ENCODE results near the gene RERGL. TPM values are rescaled to one million over a fixed set of nuclear protein-coding genes. Genes with fewer than 3 reads are reported as not detected.

Gene RERGL
- total RNA-seq, 4 donors from 2014 or later, result 2.9 to 5.5 TPM; not detected in 2

DNA sequence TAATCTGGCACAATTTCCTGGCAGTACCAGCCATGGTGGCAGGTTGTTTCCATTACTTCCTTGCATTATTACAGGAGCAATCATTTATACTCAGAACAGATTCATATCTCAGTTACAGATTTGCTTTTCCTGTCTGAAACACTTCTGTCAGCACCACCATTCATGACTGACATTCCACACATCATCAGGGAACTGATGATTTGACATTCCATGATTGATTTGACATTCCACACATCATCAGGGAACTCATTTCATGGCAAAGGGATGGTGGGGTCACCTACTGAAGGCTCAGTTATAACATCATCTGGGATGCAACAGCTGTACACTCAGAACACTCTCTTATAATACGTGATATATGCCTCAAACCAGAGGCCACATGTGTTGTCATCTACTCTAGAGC, 30.9 kb upstream of the RERGL start:
- H3K4me3 ChIP-seq, result no peak overlapping the region
- DNase-seq, result no peak
- no peak overlapping the region for H3K27ac ChIP-seq
- H3K27me3 ChIP-seq, result no peaks in the 10 kb centered on the region
- H3K4me1 ChIP-seq, result no peaks in the 10 kb centered on the region
- H3K9me3 ChIP-seq, result peaks cover 0 to 3% (median 0%) of the 10 kb centered on the region in 4 donors
- no peaks in the 10 kb centered on the region for H3K36me3 ChIP-seq
- no peak for TF ChIP-seq POLR2A (IDR thresholded peaks at IDR 0.05)
- TF ChIP-seq, protein P1, sequence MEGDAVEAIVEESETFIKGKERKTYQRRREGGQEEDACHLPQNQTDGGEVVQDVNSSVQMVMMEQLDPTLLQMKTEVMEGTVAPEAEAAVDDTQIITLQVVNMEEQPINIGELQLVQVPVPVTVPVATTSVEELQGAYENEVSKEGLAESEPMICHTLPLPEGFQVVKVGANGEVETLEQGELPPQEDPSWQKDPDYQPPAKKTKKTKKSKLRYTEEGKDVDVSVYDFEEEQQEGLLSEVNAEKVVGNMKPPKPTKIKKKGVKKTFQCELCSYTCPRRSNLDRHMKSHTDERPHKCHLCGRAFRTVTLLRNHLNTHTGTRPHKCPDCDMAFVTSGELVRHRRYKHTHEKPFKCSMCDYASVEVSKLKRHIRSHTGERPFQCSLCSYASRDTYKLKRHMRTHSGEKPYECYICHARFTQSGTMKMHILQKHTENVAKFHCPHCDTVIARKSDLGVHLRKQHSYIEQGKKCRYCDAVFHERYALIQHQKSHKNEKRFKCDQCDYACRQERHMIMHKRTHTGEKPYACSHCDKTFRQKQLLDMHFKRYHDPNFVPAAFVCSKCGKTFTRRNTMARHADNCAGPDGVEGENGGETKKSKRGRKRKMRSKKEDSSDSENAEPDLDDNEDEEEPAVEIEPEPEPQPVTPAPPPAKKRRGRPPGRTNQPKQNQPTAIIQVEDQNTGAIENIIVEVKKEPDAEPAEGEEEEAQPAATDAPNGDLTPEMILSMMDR (IDR thresholded peaks at IDR 0.05), result no peak

DNA sequence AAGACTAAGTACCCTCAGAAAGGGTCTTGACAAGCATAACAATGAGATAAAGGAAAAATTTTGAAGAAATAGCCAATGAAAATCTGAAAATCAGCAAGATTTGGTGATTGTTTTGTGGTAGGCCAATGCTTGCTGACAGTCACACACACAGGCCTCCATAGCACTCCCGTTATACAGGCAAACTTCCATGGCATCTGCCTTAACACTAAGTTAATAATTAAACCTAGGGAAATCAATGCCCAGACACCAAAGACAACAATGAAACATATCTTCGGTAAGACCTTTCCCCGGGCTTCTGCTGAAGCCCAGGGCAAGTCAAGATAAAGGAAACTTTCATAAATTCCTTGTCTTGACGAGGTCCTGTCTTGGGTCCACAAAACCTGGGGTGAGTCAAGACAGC, 18.6 kb upstream of the RERGL start:
- DNase-seq, result no peak
- TF ChIP-seq, protein P1 (IDR thresholded peaks at IDR 0.05), result no peak
- TF ChIP-seq POLR2A (IDR thresholded peaks at IDR 0.05), result no peak
- no peaks in the 10 kb centered on the region for H3K9me3 ChIP-seq
- no peaks in the 10 kb centered on the region for H3K36me3 ChIP-seq
- H3K27ac ChIP-seq, result no peak overlapping the region
- H3K27me3 ChIP-seq, result no peaks in the 10 kb centered on the region
- H3K4me3 ChIP-seq, result no peak overlapping the region
- no peaks in the 10 kb centered on the region for H3K4me1 ChIP-seq

DNA sequence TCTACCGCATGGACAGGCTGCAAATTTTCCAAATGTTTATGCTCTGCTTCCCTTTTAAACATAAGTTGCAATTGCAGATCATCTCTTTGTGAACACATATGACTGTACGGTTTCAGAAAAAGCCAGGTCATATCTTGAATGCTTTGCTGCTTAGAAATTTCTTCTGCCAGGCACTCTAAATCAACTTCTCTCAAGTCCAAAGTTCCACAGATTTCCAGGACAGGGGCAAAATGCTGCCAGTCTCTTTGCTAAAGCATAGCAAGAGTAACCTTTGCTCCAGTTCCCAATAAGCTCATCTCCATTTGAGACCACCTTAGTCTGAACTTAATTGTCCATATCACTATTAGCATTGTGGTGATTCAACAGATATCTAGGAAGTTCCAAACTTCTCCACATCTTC, 13.6 kb upstream of the RERGL start:
- DNase-seq, result no peak
- Histone ChIP-seq H3K27me3 (no peaks in the 10 kb centered on the region), H3K4me3 (no peak overlapping the region), H3K36me3 (no peaks in the 10 kb centered on the region), H3K9me3 (no peaks in the 10 kb centered on the region), H3K4me1 (no peaks in the 10 kb centered on the region), H3K27ac (no peak overlapping the region)
- no peak for TF ChIP-seq POLR2A (IDR thresholded peaks at IDR 0.05)
- TF ChIP-seq, protein P1 (IDR thresholded peaks at IDR 0.05), result no peak

DNA sequence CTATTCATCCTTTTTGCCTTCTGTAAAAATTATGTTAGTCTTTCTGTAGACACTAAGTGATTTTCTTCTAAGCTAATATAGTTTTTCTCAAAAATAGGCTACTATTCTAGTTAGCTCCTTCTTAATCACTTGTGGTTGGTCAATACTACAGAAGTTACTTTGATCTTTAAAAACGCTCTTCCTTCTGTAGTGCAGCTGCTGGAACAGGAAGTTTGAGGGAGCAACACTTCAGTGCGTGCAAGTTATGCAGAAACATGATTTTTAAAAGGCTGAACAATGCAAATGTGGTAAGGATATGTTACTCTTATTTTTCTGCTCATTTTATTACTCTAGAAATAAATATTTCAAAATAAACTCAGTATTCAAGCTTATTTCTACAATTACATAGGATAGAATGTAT, 11.1 kb upstream of the RERGL start:
- Histone ChIP-seq H3K36me3 (no peaks in the 10 kb centered on the region), H3K4me3 (no peak overlapping the region), H3K27me3 (no peaks in the 10 kb centered on the region), H3K4me1 (no peaks in the 10 kb centered on the region), H3K27ac (no peak overlapping the region), H3K9me3 (no peaks in the 10 kb centered on the region)
- TF ChIP-seq POLR2A (IDR thresholded peaks at IDR 0.05), result no peak
- TF ChIP-seq, protein P1 (IDR thresholded peaks at IDR 0.05), result no peak
- DNase-seq, result no peak

DNA sequence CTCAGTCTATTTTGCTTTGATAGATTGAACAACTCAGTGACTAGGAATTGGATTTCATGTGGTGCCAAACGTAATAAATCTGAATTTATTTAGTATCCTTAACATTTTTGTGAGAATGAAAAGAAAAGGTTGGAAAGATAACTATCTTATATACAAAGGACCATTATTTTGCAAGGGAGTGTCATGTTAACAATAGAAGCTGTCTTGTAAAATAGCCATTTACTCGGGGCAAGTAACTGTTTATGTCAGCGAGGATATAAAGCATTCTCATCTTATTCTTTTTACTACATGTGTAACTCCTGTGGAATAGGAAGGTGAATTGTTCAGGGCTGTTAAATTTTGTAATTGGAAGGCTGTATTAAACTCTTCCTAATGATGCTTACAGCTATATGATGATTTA, 5.9 kb downstream of the RERGL start:
- DNase-seq, result no peak
- Histone ChIP-seq H3K9me3 (no peaks in the 10 kb centered on the region), H3K36me3 (no peaks in the 10 kb centered on the region), H3K4me3 (no peak overlapping the region), H3K4me1 (no peaks in the 10 kb centered on the region), H3K27me3 (no peaks in the 10 kb centered on the region), H3K27ac (no peak overlapping the region)
- TF ChIP-seq POLR2A (IDR thresholded peaks at IDR 0.05), result no peak
- TF ChIP-seq, protein P1 (IDR thresholded peaks at IDR 0.05), result no peak
